Cerebellar nuclear complex (tissue), 1 donor: ENCODE results near the gene STOM.

ENCODE experiments used
- DNase-seq, 2 experiments: peaks; one replicate each; lab custom pipeline; 2025; lab: John Stamatoyannopoulos, UW

STOM gene

GRCh38 chr9:121371495-121372061 lies 1.5 kb upstream of the STOM start:
- no peak for DNase-seq

GRCh38 chr9:121368745-121369144 lies 1.3 kb downstream of the STOM start:
- no peak for DNase-seq

- no peak for DNase-seq
Observed at GRCh38 chr9:121368138-121368522, 1.9 kb downstream of the STOM start.

DNA sequence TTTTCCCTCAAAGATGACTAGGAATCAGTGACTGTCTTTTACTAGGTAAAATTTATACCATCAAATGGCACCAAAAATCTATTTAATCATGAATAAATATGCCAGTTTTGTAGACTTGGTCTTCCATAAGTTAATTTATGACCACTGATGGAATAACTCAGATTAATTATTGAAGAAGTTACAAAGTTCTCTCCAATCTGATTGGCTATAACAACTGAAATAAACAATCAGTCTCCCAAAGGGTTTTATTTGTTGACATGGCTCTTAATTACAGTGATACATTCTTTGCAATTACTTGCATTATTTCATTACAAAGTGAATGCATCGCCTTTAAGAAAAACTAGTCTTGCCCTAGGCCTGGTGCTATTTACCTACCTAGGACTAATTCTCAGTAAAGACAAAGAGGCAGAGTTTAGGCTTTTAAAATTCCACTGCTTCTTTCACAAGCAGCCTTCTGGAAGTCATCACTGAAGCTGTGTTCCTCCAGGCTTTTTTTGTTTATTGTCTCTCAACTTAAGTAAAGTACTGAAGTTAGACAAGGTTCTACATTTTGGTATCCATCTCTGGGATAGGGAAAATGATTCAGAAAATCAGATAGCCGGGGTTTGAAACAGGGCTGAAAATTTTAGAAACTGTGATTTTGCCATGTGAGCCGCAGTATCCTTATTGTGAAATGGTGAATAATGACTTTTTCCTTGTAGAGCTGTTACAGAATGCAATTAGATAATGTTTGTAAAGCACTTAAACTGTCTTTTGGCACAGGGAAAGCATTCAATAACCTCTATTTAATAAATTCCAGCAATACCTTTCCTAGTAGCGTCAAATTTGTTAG lies 2.5 kb downstream of the STOM start:
- no peak for DNase-seq

DNA sequence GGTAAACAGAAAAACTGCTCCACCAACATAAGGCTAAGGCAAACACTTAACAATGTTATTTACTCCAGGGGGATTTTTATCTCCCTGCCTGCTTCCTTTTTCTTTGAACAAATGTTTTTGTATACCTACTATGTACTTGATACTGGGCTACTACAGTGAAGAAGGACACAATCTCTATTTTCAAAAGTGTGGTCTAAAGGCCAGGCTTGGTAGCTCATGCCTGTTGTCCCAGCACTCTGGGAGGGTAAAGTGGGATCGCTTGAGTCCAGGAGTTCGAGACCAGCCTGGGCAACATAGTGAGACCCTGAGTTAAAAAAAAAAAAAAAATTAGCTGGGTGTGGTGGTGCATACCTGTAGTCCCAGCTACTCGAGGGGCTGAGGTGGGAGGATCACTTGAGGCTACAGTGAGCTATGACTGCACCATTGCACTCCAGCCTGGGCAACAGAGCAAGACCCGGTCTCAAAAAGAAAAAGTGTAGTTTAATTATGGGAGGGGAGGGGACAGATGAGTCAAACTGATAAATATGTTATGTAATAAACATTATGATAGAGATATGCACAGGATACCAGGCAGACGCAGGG lies 3.3 kb downstream of the STOM start:
- no peak for DNase-seq

GRCh38 chr9:121365564-121365963 lies 4.5 kb downstream of the STOM start:
- no peak for DNase-seq

DNA sequence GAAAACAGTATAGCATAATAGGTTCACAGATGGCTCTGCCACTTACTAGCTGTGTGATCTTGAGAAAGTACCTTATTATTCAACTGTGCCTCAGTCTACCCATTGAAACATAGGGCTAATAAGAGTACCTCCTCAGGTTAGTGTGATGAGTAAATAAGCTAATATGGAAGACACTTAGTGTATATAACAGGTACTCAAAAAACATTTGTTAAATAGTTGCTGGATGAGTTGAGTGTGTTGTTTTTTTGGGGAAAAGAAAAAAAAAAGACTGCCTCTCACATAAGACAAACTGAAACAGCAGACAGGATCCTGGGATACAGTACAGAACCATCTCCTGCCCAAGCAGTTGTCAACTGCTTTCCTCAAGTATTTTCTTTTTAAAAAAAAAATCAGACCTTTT lies 5.2 kb downstream of the STOM start:
- no peak for DNase-seq

GRCh38 chr9:121364077-121364476 lies 6.0 kb downstream of the STOM start:
- no peak for DNase-seq

DNA sequence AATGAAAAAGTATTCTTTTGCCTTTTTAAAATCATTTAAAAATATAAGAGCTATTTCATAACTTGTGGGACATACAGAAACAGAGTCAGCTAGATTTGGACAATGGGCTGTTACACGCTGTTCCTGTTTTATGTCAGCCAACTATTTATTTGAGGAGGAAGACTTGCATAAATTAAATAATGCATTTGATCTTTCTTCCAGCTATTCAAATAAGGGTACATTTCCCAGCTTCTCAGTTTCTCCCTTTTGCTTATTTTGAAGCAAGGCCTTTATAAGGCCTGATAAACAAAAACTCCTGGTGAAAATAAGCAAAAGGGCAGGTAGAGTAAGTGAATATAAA lies 6.5 kb downstream of the STOM start:
- DNase-seq = no peak

GRCh38 chr9:121362813-121363621 lies 7.0 kb downstream of the STOM start:
- DNase-seq = no peak

DNA sequence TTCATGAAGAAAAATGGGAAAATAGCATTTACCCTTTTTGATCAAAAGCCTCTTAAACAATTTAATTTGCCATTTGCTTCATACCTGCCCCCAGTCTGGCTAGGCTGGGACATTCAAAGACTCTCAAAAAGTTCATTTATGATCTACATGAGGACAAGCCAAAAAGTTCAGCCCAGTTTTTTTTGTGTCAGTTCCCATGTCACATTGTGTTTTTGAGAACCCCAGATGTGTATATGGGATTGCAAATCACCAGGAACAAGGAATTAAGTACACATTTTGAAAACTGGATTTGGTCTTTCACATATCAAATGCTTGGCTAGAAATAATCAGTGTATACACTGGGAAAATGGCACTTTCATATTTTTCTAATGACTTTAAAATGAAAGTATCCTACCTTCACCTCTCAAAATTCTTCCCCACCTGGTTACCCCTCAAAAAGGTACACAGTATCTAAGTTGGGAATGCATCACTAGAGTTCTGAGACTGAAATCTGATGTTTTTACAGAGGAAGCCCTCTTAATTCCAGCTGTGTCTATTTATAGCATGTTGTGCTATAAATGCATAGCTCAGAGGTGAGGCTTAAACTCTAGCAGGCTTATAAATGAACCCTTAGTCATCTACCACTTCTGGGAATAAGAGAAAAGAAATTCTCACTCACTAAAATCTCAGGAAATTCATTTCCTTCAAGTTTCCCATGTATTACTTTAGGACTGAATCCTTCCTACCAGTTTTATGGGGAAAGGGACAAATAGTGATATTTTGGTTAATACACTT lies 9.3 kb downstream of the STOM start:
- DNase-seq = no peak

DNA sequence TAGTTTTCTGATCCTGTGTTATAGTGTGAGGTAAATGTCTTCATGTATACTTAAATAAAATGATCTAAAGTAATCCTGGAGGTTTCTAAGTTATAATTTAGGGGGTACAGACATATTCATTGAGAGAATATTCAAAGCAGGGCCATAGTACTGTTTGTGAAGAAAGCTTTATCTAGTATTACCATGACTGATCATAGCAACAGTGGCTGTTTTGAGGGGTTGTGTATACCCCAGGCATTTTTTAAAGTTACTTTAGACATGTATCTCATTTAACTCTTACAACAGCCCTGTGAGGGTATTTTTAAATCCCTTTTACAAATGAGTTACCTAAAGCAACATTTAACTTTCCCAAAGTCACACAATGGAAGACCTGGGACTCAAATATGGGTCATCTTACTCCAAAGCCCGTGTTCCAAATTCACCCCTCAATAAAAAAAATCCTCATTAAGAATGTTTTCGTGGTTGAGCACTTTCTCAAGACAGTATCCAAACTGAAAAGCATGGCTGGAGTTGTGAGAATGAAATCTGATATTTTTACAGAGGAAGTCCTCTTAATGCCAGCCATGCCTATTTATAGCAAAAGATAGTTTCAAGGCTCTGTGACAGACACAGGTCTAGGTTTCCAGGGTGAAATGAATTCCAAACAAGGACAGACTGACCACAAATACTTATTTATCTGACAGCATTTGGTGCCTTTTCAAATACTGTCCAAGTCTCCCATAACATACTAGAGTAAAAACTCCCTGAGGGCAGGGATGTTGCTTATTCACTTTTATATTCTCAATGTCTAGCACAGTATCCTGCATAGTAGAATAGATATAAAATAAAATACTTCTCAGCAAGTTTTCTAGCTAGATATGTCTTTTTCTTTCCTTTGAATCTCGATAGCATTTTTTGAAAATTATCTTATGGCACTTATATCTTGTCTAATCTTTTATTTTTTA lies 10.4 kb downstream of the STOM start:
- no peak for DNase-seq

DNA sequence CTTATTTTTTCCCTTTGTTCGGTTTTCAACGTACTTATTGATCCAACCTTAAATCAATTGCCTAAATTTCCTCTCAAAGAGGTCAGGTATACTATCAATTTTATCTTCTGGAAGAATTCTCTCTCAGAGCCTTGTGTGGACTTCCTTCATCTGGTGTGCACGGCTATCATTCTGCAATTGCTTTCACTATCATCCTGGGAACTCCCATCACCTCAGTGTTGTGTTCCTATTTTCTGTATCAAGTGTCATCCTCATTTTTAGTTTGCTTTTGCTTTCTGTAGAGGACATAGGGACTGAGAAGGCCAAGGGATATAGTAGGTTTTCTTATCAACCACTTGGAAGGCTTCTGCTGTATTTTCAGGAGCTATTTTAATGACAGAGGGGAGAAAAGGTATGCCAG lies 11.3 kb downstream of the STOM start:
- DNase-seq = no peak

DNA sequence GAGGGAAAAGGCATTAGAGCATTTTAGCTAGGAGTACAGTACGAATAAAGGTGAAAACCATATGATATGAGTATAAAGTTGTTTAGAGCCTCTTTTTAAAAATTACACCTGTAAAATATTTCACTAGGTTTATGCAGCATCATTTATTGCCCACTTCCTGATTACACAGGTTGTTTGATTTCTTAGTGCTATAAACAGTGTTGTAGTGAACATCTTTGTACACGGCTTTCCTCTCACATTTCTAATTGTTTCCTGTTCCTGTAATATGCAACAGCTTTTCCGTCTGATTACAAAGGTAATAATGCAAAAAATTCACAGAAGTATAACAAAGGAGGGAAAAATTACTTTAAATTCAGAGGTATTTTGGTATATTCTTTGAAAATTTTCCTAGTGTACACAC lies 13.0 kb downstream of the STOM start:
- DNase-seq = no peak

GRCh38 chr9:121354762-121355161 lies 15.3 kb downstream of the STOM start:
- no peak for DNase-seq

DNA sequence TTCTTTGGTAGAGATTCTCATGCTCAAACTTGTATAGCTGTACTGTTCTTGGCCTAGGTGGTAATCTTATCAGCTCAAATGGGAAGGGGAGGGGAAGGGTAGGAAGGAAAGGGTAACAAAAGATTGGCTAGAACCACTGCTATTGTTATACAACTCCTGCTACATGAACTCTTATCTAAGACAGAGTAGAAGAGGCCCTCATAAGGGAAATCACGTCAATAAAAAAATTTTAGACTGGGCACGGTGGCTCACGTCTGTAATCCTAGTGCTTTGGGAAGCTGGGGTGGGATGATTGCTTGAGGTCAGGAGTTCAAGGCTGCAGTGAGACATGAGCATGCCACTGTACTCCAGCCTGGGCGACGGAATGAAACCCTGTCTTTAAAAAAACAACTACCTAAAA lies 15.9 kb downstream of the STOM start:
- no peak for DNase-seq

DNA sequence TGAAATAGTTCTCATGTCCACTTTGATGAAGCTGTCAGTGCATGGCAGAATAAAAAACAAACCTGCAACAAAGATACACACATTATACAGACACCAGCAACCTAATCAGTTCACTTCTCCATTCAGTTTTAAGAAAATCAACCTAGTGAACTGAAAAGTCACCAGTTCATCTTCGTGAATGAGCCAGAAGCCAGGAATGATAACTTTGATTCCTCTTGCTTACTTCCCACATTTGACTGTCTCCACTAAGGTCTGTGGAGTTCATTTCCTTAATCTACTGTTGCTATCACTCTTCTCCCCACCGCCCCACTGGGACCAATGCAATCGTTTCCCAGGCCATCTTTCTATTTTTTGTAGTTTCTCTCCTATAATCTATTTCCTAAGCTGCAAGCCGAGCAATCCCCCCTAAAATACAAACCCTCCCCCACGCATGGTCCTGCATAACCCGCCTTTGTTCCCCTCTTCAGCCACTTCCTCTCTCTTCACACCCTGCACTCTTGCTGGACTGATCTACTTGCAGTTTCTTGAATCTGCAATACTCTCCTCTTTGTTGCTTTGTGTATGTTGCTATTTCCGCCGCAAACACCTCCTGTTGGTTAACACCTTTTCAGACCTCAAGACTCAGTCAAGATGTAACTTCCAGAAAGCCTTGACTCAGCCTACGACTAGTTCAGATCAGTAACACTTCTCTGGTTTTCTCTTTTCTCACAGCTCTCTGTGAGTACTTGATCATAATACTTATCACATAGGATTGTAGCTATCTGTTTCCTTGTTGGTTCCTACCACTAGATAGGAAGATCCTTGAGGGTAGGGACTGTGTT lies 16.6 kb downstream of the STOM start:
- DNase-seq = no peak

DNA sequence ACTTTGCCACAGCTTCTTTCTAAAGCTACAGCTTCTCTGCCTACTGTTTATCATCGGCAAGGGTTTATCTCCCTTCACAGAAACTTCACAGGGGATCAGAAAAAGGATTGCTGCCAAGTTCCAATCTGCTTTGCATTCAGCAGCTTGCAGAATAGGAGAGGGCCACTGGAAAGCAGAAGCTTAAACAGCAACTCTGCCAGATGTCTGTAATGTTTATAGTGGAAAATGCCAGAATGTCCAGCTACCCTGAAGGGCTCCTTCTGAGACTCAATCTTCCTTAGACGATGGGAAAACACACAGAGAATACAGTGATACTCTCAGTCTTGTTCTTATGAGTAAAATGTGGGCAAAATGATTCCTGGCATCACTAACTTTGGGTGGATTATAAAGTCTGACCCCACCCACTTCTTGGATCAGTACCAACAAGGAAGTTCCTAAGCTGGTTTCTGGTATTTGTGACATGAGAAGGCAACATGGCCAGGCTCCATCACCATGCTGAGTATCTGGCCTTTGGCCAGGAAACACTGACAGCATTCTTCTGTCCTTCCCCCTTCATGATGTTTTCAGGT lies 19.0 kb downstream of the STOM start:
- DNase-seq = no peak

DNA sequence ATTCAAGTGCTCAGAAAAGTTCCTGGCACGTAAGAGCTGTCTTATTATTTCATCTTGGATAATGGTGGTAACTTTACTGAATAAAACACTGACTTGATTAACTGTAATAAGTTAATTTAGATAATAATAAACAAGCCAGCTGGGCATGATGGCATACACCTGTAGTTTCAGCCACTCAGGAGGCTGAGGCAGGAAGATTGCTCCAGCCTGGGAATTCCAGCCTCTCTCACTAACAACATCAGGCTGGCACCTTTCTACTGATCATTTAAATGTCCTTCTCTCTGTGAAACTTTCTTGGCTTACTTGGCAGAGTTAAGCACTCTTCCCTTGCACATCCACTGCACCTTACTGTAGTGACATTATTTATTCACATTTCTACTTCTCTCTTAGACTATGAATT lies 20.0 kb downstream of the STOM start:
- no peak for DNase-seq

DNA sequence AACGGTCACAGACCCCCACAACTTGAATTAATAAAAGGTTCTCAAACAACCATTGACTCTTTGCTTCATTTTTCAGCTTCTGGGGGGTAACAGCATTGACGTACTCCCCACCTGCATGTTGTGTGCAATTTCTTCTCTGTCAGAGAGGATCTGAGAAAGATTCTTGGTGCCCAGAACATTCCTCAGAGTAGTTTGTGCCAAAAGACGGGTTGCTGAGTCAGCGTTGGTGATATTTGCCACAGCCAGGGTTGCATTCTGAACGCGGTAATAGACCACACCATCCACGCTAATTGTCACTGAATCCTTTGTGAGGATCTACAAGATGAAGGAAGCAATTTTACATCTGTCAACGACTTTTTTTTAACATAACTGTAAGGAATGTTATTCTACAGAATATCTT lies 21.0 kb downstream of the STOM start:
- DNase-seq = no peak
